ENCODE data around the gene NFATC1.

Gene NFATC1

GRCh38 chr18:79395761-79396404 lies at the start of gene NFATC1:
TSS of gene NFATC1 (plus strand) at chr18:79395930. CDS start at chr18:79396225, 295 bp downstream.
- H3K4me3 ChIP-seq (ENCODE audit: low read depth, low read length) = peak within 1 kb of the TSS; percentile 30

GRCh38 chr18:79345981-79346380 lies 49.7 kb upstream of the NFATC1 start:
- no peak overlapping the region for H3K4me3 ChIP-seq (ENCODE audit: low read depth, low read length)

GRCh38 chr18:79348066-79348465 lies 47.7 kb upstream of the NFATC1 start:
- no peak overlapping the region for H3K4me3 ChIP-seq (ENCODE audit: low read depth, low read length)

DNA sequence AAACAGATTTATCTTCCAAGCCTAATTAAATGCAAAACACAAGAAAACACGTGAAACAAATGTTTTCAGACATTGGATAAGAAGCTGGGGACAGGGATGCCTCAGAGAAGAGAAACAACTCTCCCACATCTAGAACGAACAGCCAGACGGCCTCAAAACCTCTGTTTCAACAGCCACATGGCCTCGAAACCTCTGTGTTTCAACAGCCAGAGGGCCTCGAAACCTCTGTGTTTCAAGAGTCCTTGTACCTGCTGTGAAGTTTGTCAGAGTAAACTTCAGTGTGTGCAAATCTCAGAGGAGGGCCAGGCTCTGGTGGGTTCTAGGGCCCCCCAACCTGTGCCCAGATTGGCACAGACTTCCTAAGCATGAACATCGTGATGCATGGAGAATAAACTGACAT lies 43.3 kb upstream of the NFATC1 start:
- H3K4me3 ChIP-seq (ENCODE audit: low read depth, low read length) = no peak overlapping the region

DNA sequence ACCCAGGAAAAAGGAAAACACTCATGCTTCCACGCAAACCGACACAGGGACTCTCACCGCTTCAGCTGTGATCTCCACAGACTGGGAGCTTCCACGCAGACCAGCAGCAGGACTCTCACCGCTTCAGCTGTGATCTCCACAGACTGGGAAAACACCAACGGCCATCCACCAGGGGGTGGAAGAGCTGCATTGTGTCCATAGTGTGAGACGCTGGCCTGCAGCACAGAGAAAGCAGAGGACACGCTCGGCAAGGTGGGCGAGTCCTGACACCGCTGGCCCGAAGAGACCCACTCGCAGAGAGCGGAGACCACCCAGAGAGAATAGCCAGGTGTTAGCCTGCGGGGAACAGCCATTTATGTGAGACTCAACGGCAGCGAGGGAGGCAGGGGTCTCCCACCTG lies 42.5 kb upstream of the NFATC1 start:
- no peak overlapping the region for H3K4me3 ChIP-seq (ENCODE audit: low read depth, low read length)

GRCh38 chr18:79354350-79354749 lies 41.4 kb upstream of the NFATC1 start:
- H3K4me3 ChIP-seq (ENCODE audit: low read depth, low read length) = no peak overlapping the region

DNA sequence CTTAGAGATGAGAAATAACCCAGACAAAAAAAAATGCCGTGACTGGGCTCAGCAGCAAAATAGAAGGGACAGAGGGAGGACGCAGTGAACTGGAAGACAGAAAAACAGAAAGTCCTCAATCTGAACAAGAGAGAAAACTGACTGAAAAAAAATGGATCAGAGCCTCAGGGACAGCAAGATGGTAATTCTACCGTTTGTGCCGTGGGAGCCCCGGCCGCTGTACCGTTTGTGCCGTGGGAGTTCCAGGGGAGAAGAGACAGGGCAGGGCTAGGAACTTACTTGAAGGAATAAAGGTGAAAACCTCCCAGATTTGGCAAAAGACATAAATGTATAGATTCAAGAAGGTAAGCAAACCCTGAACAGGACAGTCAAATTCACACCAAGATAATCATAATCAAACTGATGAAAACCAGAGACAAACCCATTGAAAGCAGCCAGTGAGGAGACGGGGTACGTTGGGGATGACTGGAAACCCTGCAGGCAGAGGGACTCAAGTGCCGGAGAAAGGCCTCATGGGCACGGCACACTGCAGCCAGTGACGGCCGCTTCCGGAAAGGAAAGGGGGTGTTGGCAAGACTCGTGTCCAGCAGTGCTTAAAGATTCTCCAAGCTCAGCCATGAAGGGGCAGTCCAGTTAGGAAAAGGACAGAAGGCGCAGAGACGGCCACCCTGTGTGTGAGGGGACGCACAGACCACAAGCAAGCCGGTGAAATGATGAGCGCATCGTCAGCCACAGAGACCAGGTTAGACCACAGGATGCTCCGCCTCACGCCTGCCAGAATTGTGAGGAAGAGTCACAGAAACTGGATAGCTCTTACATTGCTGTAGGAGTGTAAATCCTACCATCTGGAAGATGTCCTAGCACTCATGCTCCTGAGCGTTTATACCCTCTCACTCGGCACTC lies 40.0 kb upstream of the NFATC1 start:
- H3K4me3 ChIP-seq (ENCODE audit: low read depth, low read length) = no peak overlapping the region

GRCh38 chr18:79356435-79356834 lies 39.3 kb upstream of the NFATC1 start:
- no peak overlapping the region for H3K4me3 ChIP-seq (ENCODE audit: low read depth, low read length)

DNA sequence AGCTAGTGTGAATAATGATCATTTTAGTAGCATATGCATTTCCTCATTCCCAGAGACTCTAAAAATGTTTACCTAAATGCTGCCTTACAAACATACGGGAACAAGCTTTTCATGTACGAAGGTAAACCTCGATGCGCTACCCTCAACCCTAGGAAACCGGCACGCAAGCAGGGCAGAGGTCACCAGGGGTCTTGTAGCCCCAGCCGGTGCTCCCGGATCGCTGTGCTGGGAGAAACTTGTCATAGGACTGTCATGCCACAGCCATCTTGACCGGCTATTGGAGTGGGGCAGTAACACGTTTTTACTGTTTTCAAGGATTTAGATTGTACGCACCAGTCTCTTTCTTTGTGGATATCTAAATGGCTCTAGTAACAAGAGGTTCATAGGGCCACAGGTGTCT lies 34.8 kb upstream of the NFATC1 start:
- no peak overlapping the region for H3K4me3 ChIP-seq (ENCODE audit: low read depth, low read length)

- H3K4me3 ChIP-seq (ENCODE audit: low read depth, low read length) = no peak overlapping the region
Observed at GRCh38 chr18:79361766-79362522, 33.8 kb upstream of the NFATC1 start.

GRCh38 chr18:79365701-79366100 lies 30.0 kb upstream of the NFATC1 start:
- no peak overlapping the region for H3K4me3 ChIP-seq (ENCODE audit: low read depth, low read length)

- H3K4me3 ChIP-seq (ENCODE audit: low read depth, low read length) = no peak overlapping the region
Observed at GRCh38 chr18:79366177-79367094, 29.3 kb upstream of the NFATC1 start.

DNA sequence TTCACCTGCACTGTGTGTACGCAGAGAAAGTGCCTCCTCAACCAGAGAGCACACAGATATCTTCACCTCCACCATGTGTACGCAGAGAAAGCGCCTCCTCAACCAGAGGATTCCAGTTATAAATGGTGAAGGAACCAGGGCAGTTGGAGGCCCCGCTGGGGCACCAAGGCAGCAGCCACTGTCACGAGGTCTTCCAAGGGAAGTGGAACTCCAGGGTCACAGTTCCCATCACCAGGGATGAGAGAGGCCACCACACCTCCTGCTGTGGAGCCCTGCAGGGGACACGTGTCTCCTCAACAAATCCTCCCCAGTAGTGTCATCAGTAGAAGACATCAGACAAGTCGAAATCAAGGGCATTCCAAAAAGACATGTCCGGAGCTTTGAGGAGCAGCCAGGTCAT lies 28.2 kb upstream of the NFATC1 start:
- no peak overlapping the region for H3K4me3 ChIP-seq (ENCODE audit: low read depth, low read length)

GRCh38 chr18:79367989-79368388 lies 27.7 kb upstream of the NFATC1 start:
- H3K4me3 ChIP-seq (ENCODE audit: low read depth, low read length) = no peak overlapping the region

DNA sequence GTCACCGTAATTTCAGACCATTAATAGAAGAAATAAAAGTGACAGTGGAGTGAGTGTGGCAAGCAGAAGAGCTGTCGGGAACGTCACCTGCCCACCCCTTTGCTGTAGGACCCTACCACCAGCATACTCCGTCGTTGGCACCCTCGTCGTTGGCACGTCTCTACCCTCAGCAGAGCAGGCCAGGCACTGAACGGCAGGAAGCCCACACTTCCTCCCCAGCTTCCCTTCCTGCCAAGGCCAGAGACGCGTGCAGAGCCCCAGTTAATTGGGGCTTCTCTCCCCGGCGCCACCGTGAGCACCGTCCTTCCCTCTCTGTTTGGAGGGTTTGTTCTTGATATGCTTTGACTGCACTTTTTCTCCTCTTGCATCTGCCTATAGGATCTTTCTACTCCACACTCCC lies 27.0 kb upstream of the NFATC1 start:
- no peak overlapping the region for H3K4me3 ChIP-seq (ENCODE audit: low read depth, low read length)

DNA sequence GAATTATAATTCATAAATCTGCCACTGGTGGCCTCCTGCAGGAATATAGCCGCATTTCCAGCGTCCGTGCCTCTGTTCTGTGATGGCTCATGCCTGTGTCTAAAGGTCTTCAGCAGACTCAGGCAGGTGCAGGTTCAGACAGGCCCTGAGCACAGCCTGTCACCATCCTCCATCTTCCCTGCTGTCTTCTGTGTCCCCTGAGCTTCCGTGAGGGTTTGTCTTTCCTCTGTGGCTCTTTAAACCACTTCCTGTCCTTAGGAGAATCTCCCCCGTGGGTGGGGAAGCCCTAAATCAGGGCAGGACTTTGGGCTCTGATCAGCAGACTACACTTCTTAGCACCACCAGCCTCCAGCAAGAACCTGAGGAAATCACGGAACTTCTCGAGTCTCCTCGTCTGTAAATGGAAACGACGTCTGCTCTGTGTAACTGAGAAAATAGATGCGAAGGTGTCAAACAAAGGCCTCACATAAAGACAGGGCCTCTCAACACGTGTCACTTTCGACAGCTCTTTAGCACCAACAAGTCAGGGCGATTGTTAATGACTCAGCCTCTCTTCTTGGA lies 24.1 kb upstream of the NFATC1 start:
- no peak overlapping the region for H3K4me3 ChIP-seq (ENCODE audit: low read depth, low read length)

GRCh38 chr18:79372461-79372860 lies 23.3 kb upstream of the NFATC1 start:
- H3K4me3 ChIP-seq (ENCODE audit: low read depth, low read length) = no peak overlapping the region

GRCh38 chr18:79372991-79373390 lies 22.7 kb upstream of the NFATC1 start:
- no peak overlapping the region for H3K4me3 ChIP-seq (ENCODE audit: low read depth, low read length)

- H3K4me3 ChIP-seq (ENCODE audit: low read depth, low read length) = no peak overlapping the region
Observed at GRCh38 chr18:79373736-79374135, 22.0 kb upstream of the NFATC1 start.

All from iPS-11a (cell line).